ENCODE measurements around the gene TMA7B. TPM values are rescaled to one million over a fixed set of nuclear protein-coding genes. Genes with fewer than 3 reads are reported as not detected.
A peak's percentile ranks its signal among the peaks of the same experiment; 100 is the strongest.

The TMA7B gene
- total RNA-seq, 1 donor from 2014 or later = not detected

DNA sequence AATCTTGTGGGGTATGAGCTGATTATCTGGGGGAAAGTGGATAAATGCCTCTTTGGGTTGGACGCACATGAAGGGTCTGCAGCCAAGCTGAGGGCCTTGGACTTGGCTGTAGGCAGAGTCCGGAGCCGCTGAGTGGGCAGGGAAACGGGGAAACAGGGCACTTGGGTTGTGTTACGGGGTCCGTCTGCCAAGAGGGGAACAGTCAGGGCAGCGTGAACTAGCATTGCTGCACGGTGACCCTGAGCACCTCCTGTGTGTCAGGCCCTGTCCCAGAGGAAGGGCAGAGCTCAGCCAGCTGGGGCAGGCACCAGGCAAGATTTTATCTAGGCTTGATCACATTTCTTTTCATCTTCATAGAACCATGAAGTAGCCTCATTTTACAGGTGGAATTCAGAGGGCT lies 46.4 kb downstream of the TMA7B start:
- Mint-ChIP-seq H3K4me3 (ENCODE audit: unreplicated experiment) (no peak overlapping the region), H3K4me1 (ENCODE audit: low read depth) (peaks cover 20% of the 10 kb centered on the region), H3K27ac (ENCODE audit: unreplicated experiment) (no peak overlapping the region), H3K9me3 (ENCODE audit: low read depth) (no peaks in the 10 kb centered on the region), H3K36me3 (ENCODE audit: low read depth) (no peaks in the 10 kb centered on the region), H3K27me3 (ENCODE audit: low read depth) (no peaks in the 10 kb centered on the region)
- DNase-seq (ENCODE audit: low spot score) = no peak
- TF ChIP-seq, protein P1, sequence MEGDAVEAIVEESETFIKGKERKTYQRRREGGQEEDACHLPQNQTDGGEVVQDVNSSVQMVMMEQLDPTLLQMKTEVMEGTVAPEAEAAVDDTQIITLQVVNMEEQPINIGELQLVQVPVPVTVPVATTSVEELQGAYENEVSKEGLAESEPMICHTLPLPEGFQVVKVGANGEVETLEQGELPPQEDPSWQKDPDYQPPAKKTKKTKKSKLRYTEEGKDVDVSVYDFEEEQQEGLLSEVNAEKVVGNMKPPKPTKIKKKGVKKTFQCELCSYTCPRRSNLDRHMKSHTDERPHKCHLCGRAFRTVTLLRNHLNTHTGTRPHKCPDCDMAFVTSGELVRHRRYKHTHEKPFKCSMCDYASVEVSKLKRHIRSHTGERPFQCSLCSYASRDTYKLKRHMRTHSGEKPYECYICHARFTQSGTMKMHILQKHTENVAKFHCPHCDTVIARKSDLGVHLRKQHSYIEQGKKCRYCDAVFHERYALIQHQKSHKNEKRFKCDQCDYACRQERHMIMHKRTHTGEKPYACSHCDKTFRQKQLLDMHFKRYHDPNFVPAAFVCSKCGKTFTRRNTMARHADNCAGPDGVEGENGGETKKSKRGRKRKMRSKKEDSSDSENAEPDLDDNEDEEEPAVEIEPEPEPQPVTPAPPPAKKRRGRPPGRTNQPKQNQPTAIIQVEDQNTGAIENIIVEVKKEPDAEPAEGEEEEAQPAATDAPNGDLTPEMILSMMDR (IDR thresholded peaks at IDR 0.05) = no peak

DNA sequence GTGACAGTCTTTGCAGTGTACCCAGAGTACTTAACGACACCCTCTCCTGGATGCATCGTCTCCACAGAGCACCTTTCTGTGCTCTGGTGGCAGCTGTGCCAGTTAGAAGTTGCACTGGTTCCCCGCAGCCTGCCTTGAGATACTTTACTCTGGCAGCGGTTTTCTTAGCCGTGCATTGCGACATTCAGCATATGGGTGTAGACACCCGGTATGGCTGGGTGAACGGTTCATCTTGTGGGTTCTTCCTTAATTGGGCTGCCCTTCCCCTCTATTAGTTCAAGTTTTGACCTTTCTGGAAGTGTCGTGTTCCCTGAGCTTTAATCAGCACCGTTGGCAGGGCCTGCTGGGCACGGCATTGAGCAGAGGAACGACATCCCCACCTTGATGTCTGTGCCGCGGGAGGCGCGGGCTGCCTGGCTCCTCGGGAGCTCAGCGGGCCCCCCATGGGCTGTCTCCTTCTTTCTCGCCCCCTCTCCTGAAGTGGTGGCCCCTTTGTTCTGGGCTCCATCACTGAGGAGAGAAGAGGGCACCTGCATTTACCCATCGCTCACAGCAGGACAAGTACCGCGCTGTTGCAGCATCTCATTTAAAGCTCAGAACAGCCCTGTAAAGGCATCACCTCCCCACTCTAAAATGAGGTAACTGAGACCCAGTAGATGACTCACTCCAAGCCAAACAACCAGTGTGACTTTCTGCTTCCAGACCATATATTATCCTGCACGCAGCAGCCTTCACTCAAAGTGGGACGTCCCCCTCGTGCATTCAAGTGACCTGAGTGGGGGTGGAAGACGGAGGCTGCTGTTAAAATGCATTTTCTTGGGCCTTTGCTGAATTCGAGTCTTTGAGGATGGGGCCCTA lies 47.9 kb downstream of the TMA7B start:
- Mint-ChIP-seq H3K4me1 (ENCODE audit: low read depth) (peaks cover 22% of the 10 kb centered on the region), H3K27me3 (ENCODE audit: low read depth) (no peaks in the 10 kb centered on the region), H3K9me3 (ENCODE audit: low read depth) (no peaks in the 10 kb centered on the region), H3K36me3 (ENCODE audit: low read depth) (no peaks in the 10 kb centered on the region), H3K4me3 (ENCODE audit: unreplicated experiment) (no peak overlapping the region), H3K27ac (ENCODE audit: unreplicated experiment) (no peak overlapping the region)
- no peak for DNase-seq (ENCODE audit: low spot score)
- TF ChIP-seq, protein P1 (IDR thresholded peaks at IDR 0.05) = no peak

DNA sequence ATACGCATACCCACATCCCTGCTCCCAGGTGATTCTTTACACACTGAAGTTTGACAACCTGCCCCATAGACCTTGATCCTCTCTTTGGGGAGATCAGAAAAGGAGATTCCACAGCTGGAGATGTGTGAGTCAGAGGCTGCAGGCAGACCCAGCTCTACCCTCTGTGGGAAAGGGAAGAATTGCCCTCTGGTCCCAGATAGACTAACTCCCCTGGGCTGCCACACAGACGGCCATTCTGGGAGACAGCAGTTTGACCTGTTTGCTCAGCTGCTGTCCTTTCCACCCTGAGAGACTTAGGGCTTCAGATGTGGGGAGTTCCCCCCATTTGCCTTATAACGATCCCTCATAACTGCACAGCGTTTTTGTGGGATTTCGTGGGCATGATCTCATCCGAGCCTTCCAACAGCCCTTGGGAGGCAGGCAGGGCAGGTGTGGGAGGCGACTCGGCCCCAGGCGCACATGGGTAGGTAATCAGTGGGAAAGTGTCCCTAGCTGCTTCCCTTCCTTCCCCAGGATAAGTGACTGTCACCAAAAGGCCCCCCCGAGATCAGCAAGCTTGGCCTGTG lies 48.6 kb downstream of the TMA7B start:
- TF ChIP-seq, protein P1 (IDR thresholded peaks at IDR 0.05) = no peak
- no peak overlapping the region for H3K4me3 Mint-ChIP-seq (ENCODE audit: unreplicated experiment)
- no peaks in the 10 kb centered on the region for H3K9me3 Mint-ChIP-seq (ENCODE audit: low read depth)
- no peaks in the 10 kb centered on the region for H3K36me3 Mint-ChIP-seq (ENCODE audit: low read depth)
- peaks cover 22% of the 10 kb centered on the region for H3K4me1 Mint-ChIP-seq (ENCODE audit: low read depth)
- no peak overlapping the region for H3K27ac Mint-ChIP-seq (ENCODE audit: unreplicated experiment)
- H3K27me3 Mint-ChIP-seq (ENCODE audit: low read depth) = no peaks in the 10 kb centered on the region
- no peak for DNase-seq (ENCODE audit: low spot score)

DNA sequence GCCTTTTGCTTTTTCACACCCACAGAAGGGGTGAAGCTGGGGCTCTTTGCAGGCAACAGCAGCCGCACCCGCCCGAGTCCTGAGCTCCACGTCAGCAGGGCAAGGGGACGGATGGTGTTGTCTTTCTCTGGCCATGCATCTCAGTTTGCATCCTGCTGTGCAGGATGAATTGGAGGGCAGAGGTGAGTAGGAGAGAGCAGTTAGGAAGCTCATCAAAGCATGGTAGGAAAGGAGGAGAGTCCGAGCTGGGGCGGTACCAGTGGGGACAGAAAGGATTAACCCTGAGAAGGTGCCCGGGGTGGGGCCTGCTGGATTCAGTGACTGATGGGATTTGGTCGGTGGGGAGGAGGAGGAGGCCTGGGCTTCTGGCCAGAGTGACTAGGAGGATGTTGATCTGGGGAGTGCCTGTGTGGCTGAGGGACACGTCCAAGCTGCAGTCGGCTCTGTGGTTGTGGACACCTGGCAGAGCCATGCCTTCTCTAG lies 49.1 kb downstream of the TMA7B start:
- peaks cover 22% of the 10 kb centered on the region for H3K4me1 Mint-ChIP-seq (ENCODE audit: low read depth)
- no peaks in the 10 kb centered on the region for H3K27me3 Mint-ChIP-seq (ENCODE audit: low read depth)
- no peaks in the 10 kb centered on the region for H3K9me3 Mint-ChIP-seq (ENCODE audit: low read depth)
- TF ChIP-seq, protein P1 (IDR thresholded peaks at IDR 0.05) = no peak
- no peak for DNase-seq (ENCODE audit: low spot score)
- peak overlapping the region; percentile 41 for H3K27ac Mint-ChIP-seq (ENCODE audit: unreplicated experiment)
- no peak overlapping the region for H3K4me3 Mint-ChIP-seq (ENCODE audit: unreplicated experiment)
- H3K36me3 Mint-ChIP-seq (ENCODE audit: low read depth) = no peaks in the 10 kb centered on the region

DNA sequence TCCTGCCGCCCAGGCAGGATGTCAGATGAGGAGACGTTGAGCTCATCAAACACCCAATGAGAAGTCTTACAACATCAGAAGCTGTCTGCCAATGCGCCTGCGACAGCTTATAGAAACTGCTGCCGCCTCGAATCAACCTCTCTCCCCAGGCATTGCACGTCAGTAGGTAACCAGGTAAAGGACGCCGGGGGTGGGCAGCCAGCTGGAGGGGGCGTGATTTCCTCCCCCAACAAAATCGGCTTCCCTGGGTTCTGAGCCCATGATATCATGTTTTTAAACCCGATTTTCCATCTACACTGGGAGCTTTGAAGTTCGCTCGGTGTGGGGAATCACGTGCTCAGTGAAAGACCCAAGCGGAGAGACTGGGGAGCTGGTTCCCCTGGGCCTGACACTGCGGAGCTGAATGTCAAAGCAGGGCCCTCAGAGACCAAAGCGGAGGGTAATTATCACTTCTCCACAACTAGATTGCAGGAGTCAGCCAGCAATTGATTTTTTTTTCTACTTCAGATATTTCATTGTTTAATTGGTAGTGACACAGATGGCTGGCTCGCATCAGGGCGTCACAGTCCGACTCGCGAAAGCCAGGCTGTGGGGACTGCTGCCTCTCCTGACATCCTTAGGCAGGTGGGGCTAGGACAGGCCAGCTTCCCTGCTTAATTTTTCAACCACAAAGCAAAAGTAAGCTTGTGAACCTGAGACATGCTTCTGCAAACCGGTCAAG lies 49.9 kb downstream of the TMA7B start:
- H3K27me3 Mint-ChIP-seq (ENCODE audit: low read depth) = no peaks in the 10 kb centered on the region
- no peaks in the 10 kb centered on the region for H3K36me3 Mint-ChIP-seq (ENCODE audit: low read depth)
- TF ChIP-seq, protein P1 (IDR thresholded peaks at IDR 0.05) = no peak
- peaks cover 22% of the 10 kb centered on the region for H3K4me1 Mint-ChIP-seq (ENCODE audit: low read depth)
- no peaks in the 10 kb centered on the region for H3K9me3 Mint-ChIP-seq (ENCODE audit: low read depth)
- H3K27ac Mint-ChIP-seq (ENCODE audit: unreplicated experiment) = no peak overlapping the region
- no peak for DNase-seq (ENCODE audit: low spot score)
- no peak overlapping the region for H3K4me3 Mint-ChIP-seq (ENCODE audit: unreplicated experiment)
